ENCODE results near the gene KRTAP5-7.

KRTAP5-7 gene

DNA sequence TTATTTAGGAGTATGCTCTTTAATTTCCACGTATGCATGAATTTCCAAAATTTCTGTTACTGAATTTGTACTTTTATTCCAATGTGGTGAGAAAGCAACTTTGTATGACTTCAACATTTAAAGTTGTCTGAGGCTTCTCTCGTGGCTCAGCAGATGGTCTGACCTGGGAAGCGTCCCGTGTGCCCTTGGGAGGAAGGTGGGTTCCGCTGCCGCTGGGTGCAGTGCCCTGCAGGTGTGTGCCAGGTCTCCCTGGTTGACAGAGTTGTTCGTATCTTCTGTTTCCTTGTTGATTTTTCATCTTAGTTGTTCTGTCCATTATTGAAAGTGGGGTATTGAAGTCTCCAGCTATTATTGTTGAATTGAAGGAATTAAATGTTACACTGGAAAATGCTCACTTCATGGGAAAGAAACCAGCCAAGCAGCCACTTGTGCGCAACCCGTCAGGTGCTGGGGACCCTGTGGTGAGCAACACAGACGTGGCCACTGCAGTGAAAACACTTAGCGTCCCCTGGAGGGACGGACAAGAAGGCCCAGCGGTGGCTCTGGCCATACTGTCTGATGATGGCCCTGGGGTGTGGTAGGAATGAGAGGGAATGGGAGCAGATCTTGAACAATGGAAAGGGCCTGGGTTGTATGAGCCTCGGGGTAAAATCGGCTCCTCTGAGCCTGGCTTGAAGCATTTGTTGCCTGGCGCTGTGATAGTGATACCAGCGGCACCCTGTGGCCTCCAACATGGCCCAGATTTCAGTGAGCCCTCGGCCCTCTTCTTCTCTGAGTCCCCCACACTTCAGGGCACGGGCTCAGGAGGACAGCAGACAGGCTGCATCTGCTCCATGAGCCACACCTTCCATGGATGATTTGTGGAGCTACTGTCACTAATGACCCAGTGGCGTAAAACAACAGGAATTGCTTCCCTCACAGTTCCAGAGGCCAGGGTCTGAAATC, 31.5 kb upstream of the KRTAP5-7 start:
- Histone ChIP-seq H3K9me3 (ENCODE audit: severe bottlenecking) (no peaks in the 10 kb centered on the region), H3K27ac (ENCODE audit: poor library complexity, severe bottlenecking) (no peak overlapping the region), H3K4me3 (ENCODE audit: severe bottlenecking) (no peak overlapping the region), H3K27me3 (ENCODE audit: insufficient read depth, poor library complexity, severe bottlenecking) (no peaks in the 10 kb centered on the region), H3K36me3 (ENCODE audit: low read depth) (peaks cover 12% of the 10 kb centered on the region), H3K4me1 (ENCODE audit: insufficient read depth, poor library complexity, severe bottlenecking) (no peaks in the 10 kb centered on the region)
- TF ChIP-seq, protein P1, sequence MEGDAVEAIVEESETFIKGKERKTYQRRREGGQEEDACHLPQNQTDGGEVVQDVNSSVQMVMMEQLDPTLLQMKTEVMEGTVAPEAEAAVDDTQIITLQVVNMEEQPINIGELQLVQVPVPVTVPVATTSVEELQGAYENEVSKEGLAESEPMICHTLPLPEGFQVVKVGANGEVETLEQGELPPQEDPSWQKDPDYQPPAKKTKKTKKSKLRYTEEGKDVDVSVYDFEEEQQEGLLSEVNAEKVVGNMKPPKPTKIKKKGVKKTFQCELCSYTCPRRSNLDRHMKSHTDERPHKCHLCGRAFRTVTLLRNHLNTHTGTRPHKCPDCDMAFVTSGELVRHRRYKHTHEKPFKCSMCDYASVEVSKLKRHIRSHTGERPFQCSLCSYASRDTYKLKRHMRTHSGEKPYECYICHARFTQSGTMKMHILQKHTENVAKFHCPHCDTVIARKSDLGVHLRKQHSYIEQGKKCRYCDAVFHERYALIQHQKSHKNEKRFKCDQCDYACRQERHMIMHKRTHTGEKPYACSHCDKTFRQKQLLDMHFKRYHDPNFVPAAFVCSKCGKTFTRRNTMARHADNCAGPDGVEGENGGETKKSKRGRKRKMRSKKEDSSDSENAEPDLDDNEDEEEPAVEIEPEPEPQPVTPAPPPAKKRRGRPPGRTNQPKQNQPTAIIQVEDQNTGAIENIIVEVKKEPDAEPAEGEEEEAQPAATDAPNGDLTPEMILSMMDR (IDR thresholded peaks at IDR 0.05; ENCODE audit: poor library complexity, severe bottlenecking): no peak
- DNase-seq (ENCODE audit: low spot score) (peak; percentile 41), ATAC-seq (ENCODE audit: low read depth) (no peak)

DNA sequence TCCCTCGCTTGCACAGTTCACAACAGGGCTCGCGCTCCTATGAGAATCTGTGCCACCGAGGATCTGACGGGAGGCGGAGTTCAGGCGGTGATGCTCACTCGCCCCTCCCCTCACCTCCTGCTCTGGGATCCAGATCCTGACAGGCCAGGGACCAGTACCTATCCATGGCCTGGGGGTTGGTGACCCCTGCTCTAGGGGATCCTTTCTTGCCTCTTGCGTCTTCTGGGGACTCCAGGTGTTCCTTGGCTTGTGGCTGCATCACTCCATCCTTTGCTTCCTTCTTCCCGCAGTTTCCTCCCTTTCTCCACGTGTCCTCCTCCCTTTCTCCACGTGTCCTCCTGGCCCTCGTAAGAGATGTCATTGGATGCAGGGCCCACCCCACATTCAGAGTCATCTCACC, 30.6 kb upstream of the KRTAP5-7 start:
- Histone ChIP-seq H3K27ac (ENCODE audit: poor library complexity, severe bottlenecking) (no peak overlapping the region), H3K4me3 (ENCODE audit: severe bottlenecking) (no peak overlapping the region), H3K4me1 (ENCODE audit: insufficient read depth, poor library complexity, severe bottlenecking) (no peaks in the 10 kb centered on the region), H3K36me3 (ENCODE audit: low read depth) (peaks cover 12% of the 10 kb centered on the region), H3K9me3 (ENCODE audit: severe bottlenecking) (no peaks in the 10 kb centered on the region), H3K27me3 (ENCODE audit: insufficient read depth, poor library complexity, severe bottlenecking) (no peaks in the 10 kb centered on the region)
- DNase-seq (ENCODE audit: low spot score) (peak; percentile 25), ATAC-seq (ENCODE audit: low read depth) (no peak)
- TF ChIP-seq, protein P1 (IDR thresholded peaks at IDR 0.05; ENCODE audit: poor library complexity, severe bottlenecking): no peak

DNA sequence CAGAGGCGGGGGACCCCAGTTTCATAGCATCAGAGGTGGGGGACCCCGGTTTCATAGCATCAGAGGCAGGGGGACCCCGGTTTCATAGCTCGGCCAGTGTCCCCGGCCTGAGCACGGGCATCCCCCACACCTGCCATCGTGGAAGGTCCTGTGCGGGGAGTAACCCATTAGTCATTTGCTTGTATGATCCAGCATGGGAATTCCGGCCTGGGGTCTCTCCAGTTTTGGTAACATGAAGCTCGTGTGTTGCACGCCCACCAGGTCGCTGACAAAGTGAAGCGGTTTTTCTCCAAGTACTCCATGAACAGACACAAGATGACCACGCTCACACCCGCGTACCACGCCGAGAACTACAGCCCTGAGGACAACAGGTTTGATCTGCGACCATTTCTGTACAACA, 29.0 kb upstream of the KRTAP5-7 start:
- Histone ChIP-seq H3K4me3 (ENCODE audit: severe bottlenecking) (no peak overlapping the region), H3K36me3 (ENCODE audit: low read depth) (peaks cover 12% of the 10 kb centered on the region), H3K27ac (ENCODE audit: poor library complexity, severe bottlenecking) (no peak overlapping the region), H3K27me3 (ENCODE audit: insufficient read depth, poor library complexity, severe bottlenecking) (no peaks in the 10 kb centered on the region), H3K9me3 (ENCODE audit: severe bottlenecking) (no peaks in the 10 kb centered on the region), H3K4me1 (ENCODE audit: insufficient read depth, poor library complexity, severe bottlenecking) (no peaks in the 10 kb centered on the region)
- DNase-seq (ENCODE audit: low spot score): peak; percentile 28
- TF ChIP-seq, protein P1 (IDR thresholded peaks at IDR 0.05; ENCODE audit: poor library complexity, severe bottlenecking): no peak
- ATAC-seq (ENCODE audit: low read depth): no peak

DNA sequence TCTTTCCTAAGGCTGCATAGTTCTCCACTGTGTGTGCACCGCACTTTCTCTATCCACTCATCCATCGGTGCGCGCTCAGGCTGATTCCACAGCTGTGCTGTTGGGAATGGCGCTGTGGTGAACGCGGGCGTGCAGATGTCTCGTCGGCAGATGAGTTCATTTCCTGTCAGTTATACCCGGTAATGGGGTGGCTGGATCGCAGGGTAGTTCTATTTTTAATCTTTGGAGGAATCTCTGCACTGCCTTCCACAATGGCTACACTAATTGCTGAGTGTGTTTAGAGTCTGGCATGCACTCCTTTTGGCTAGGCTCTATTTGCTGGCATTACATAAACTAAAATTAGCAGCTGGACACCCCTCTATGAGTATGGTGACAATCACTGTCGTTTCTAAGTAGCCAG, 27.9 kb upstream of the KRTAP5-7 start:
- Histone ChIP-seq H3K4me1 (ENCODE audit: insufficient read depth, poor library complexity, severe bottlenecking) (no peaks in the 10 kb centered on the region), H3K4me3 (ENCODE audit: severe bottlenecking) (no peak overlapping the region), H3K27ac (ENCODE audit: poor library complexity, severe bottlenecking) (no peak overlapping the region), H3K36me3 (ENCODE audit: low read depth) (peaks cover 12% of the 10 kb centered on the region), H3K27me3 (ENCODE audit: insufficient read depth, poor library complexity, severe bottlenecking) (no peaks in the 10 kb centered on the region), H3K9me3 (ENCODE audit: severe bottlenecking) (no peaks in the 10 kb centered on the region)
- ATAC-seq (ENCODE audit: low read depth): no peak
- peak; percentile 26 for DNase-seq (ENCODE audit: low spot score)
- TF ChIP-seq, protein P1 (IDR thresholded peaks at IDR 0.05; ENCODE audit: poor library complexity, severe bottlenecking): no peak

DNA sequence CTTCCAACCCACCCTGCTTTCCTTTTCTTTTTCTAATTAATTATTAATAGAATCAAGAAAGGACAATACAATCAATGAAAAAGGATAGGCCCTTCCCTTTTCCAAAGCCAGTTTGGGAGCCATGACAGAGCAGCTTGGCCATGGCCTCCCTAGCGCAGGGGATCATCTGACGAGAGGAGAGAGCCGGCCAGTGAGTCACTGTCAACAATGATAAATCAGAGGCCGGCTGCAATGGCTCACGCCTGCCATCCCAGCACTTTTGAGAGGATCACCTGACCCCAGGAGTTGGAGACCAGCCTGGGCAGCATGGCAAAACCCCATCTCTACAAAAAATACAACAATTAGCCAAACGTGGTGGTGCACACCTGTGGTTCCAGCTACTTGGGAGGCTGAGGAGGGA, 27.5 kb upstream of the KRTAP5-7 start:
- Histone ChIP-seq H3K4me3 (ENCODE audit: severe bottlenecking) (no peak overlapping the region), H3K4me1 (ENCODE audit: insufficient read depth, poor library complexity, severe bottlenecking) (no peaks in the 10 kb centered on the region), H3K27me3 (ENCODE audit: insufficient read depth, poor library complexity, severe bottlenecking) (no peaks in the 10 kb centered on the region), H3K9me3 (ENCODE audit: severe bottlenecking) (no peaks in the 10 kb centered on the region), H3K27ac (ENCODE audit: poor library complexity, severe bottlenecking) (no peak overlapping the region), H3K36me3 (ENCODE audit: low read depth) (peaks cover 12% of the 10 kb centered on the region)
- no peak for ATAC-seq (ENCODE audit: low read depth)
- TF ChIP-seq, protein P1 (IDR thresholded peaks at IDR 0.05; ENCODE audit: poor library complexity, severe bottlenecking): no peak
- DNase-seq (ENCODE audit: low spot score): no peak

Data from RWPE2 (cell line).